HG03571 (cell line): ENCODE measurements around the gene EBF3.

Source experiments
- ATAC-seq: cut with Tn5 transposase; IDR thresholded peaks from one replicate; pipeline ENCODE4 v1.9.1; 2021; ENCODE audit not compliant: unreplicated experiment

EBF3 gene

GRCh38 chr10:129963641-129964501 lies at the start of gene EBF3:
Gene EBF3 (minus strand): TSS chr10:129964274. CDS start chr10:129963768, 506 bp downstream.
- no peak for ATAC-seq

DNA sequence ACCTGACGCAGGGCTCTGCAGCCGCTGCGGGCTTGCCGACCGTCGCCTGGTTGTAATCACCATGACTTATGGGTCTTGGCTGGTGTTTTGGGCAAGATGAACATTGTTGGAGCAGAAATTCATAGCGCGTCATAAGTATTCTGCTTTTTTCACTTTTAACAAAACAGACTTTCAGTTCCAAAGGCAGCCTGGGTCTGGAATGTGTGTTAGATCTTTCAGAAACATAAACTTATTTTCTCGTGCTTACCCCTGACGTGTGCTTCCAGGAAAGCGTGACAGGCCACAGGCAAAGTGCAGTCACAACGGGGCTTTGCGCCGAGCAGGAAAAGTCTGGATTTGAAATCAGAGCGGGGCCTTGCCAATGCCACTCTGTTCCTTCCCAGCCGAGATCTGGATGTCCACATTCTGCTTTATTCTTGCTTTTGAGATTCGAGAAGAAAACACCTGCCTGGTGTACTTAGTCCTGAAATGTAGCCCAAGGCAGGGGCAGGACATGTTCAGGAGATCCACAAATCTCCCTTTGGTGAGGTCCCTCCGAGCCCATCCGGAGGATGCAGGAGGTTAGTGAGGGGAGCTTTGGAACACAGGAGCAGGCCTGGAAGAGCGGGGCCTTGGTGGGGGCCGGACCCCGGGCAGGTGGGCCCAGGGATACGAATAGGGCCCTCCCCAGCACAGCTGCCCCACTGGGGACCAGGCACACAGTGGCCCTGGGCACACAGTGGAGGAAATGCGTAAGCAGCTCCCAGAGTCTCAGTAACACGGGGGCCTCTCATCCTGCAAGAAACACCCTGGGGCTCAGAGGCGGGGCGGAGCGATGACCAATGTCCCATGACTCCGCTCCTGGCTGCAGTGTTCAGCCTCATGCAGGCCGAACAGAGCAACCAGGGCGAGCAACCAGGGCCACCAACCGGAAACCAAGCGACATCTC lies 49.5 kb upstream of the EBF3 start:
- ATAC-seq = no peak

DNA sequence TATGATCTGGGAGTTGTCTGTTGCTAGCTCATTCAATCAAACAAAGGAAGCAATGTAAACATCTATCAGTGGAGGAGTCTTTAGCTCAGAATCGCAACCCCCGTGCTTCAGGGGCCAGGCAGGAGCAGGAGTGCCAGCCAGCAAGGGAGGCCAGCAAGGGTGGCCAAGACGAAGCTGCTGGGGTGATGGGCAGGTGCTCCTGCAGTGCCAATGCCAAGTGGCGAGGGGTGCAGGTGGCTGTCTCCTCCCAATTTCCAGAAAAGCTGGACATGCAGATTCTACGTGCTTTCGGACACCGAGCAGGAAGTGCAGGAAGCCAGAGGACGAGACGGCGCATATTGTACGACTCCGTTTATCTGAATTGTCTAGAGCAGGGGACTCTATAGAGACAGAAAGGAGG lies 48.1 kb upstream of the EBF3 start:
- no peak for ATAC-seq

DNA sequence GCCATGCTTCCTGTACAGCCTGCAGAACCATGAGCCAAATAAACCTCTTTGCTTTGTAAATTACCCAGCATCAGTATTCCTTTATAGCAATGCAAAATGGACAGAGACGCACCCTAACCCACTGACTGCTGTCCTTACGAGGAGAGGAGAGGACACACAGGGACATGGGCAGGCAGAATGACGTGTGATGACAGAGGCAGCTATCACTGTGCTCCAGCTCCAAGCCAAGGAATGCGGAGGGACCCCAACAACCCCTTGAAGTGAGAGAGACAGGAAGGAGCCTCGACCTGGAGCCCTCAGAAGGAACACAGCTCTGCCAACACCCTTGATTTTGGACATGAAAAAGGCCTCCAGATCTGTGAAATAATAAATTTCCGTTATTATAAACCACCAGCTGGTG lies 46.6 kb upstream of the EBF3 start:
- ATAC-seq = no peak

- no peak for ATAC-seq
These were observed 45.2 kb upstream of the EBF3 start for GRCh38 chr10:130009228-130009627.

DNA sequence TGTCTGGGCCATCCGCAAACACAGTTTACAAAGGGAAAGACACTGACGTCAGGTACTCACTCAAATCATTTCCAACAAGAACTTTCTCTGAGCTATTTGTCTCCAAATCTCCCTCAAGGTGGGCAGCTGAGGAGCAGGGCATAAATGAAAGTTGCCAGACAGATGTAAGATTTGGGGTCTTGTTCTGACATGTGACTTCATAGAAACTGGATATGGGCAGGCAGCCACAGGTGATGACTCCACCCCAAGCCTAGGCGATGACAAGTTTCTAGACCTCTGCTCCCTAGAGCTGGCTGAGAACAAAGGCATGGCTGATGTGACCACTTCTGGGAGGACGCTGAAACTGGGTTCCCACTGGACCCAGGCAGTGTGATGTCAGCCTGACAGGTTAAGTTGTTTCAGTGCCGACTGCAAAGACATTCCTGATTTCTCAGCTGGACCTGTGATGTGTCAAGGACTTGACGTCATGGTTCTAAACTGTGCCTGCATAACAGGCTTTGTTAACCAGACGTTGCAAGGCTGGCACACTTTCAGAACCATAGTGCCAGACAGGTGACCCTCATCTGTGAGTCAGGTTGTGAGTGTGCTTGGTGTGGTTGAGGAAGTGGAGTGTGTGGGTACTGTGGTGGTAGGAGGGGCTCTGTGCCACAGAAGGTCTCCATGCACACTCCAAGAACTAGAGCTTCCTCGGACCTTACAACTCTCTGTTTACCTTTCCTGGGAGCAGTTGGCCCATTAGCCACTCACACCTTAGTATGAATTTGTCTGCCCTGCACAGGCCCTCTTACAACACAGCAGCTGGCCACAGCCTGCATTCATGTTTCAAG lies 39.9 kb upstream of the EBF3 start:
- ATAC-seq = no peak

DNA sequence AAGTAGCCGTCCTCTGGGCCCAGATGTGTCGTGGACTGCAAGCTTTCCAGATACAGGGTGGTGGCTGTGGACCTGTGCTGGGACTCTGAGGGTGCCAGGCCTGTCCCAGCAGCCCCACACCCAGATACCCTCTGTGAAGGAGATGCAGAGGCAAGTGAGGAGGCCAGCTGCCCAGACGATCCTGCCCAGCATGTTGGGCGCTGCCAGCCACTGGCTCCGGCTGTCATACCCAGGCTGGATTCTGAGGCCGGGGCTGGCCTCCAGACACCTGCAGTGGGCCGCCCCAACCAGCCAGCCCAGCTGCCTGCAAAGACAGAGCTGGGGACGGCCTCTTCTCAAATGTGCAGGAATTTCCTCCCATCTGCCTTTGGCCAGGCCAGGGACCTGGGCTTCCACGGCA lies 39.1 kb upstream of the EBF3 start:
- no peak for ATAC-seq

DNA sequence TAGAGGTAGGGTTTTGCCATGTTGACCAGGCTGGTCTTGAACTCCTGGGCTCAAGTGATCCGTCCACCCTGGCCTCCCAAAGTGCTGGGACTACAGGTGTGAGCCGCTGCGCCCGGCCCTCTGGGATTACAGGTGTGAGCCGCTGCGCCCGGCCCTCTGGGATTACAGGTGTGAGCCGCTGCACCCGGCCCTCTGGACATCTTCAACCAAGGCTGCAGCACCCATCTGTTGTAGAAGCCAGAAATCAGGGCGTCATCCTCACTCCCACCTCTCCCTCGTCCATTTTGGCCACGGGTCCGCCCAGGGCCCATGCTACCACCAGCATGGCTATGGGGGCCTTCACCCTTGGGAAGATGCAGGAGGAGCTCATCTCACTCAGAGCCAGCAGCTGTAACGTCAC lies 38.5 kb upstream of the EBF3 start:
- no peak for ATAC-seq

DNA sequence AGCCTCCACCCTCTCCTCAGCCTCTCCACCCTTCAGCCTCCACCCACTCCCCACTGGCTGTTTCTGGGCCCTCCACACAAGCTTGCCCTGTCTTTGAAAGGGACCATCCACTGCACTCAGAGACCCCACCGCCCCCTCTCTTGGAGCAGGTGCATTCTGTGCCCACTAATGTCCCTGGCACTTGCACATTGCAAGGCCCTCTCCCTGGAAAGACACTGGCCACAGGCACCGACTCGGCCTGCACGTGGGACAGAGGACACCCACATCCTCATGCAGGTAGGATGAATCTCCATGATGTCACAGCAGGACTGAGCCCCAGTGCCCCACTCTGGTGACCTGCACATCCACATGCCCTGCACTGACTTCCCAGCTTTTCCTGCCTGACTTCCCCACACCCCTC lies 36.8 kb upstream of the EBF3 start:
- no peak for ATAC-seq

DNA sequence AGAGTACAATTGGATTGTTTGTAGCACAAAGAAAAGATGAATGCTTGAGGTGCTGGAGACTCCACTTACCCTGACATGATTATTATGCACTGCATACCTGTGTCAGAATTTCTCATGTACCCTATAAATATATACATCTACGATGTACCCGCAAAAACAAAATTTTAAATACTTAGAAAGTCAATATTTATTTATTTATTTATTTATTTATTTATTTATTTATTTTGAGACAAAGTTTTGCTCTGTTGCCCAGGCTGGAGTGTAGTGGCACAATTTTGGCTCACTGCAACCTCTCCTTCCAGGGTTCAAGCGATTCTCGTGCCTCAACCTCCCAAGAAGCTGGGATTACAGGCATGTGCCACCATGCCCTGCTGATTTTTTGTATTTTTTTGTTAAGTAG lies 35.1 kb upstream of the EBF3 start:
- ATAC-seq = no peak

DNA sequence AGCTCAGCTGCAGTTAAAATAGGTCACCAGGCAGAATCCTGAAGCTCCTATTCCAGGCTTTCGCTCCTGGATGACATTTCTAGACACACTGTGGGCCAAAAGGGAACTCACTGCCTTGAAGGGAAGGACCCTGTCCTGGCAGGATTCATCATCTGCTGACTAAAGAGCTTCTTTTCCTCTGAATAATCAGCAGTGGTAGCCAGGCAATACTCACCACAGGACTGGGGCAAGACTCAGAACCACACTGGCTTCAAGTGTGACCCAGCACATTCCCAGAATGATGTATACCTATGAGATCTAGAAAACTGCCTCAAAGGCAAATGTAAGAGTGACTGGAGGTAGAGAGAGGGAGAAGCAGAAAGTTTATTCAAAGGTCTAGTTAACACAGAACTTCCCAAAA lies 29.5 kb upstream of the EBF3 start:
- ATAC-seq = no peak

GRCh38 chr10:129992356-129992755 lies 28.3 kb upstream of the EBF3 start:
- ATAC-seq = no peak

DNA sequence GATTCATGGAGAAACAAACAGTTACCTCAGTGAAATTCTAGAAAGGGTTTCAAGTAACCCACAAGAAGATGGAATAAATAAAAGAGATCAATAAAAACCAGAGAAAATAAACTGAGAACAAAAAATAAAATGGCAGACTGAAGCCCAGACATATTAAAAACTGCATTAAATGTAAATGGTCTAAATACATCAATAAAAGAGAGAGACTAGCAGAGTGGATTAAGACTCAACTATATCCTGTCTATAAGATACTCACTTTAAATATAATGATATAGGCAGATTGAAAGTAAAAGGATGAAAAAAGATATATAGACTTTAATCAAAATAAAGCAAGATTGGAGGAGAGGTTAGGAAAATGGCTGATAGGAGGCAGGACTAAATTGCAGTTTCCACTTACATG lies 18.8 kb upstream of the EBF3 start:
- ATAC-seq = no peak

DNA sequence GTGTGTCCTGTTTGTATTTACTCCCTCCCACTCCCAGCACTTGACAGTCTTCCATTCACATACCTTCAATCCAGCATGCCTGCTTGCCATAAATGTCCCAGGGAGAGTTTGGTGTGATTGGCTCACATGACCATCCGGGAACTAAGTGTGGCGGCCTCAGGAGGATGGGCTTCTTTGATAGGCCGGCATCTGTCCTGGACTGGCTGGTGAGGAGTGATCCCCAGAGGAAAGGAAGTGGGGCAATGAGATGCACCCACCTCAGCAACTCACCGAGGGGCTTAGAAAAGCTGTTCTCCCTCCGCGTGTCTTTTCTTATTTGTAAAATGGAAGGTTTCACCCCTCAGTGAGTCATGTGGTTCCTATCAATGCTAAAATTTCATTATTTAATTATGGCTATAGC lies 14.9 kb upstream of the EBF3 start:
- ATAC-seq = no peak

GRCh38 chr10:129978322-129978721 lies 14.2 kb upstream of the EBF3 start:
- no peak for ATAC-seq

DNA sequence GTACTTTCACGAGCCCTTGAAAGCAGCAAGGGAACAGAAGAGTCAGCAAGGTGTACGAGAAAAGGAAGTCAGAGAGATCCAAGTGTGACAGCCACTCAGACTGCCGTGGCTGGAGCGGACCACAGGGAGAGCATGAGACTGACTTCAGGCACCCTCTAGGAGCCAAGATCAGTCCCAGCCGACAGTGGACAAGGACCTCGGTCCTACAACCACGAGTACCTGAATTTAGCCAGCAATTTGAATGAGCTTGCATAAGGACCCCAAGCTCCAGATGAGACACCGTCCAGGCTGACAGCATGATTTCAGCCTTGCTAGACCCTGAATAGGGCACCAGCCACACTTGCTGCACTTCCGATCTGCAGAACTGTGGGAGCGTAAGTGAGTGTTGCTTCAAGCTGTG lies 13.7 kb upstream of the EBF3 start:
- no peak for ATAC-seq

DNA sequence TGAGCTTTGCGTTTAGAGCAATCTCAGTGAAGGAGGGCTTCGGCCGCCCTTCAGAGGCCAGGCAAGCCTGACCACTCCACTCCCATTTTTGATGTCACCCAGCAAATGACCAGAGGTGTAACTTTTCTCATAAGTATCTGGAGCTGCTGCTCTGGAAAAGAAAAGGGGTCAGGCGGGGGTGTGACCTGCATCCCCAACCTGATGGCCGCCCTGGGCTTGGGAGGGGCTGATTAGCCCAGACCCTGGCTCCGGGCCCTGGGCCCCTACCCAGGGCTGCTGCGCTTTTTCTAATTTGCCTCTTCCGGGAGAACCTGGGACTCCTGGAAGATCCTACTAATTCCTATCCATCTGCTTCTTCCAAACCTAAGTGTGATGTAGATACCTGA lies 9.6 kb upstream of the EBF3 start:
- no peak for ATAC-seq

DNA sequence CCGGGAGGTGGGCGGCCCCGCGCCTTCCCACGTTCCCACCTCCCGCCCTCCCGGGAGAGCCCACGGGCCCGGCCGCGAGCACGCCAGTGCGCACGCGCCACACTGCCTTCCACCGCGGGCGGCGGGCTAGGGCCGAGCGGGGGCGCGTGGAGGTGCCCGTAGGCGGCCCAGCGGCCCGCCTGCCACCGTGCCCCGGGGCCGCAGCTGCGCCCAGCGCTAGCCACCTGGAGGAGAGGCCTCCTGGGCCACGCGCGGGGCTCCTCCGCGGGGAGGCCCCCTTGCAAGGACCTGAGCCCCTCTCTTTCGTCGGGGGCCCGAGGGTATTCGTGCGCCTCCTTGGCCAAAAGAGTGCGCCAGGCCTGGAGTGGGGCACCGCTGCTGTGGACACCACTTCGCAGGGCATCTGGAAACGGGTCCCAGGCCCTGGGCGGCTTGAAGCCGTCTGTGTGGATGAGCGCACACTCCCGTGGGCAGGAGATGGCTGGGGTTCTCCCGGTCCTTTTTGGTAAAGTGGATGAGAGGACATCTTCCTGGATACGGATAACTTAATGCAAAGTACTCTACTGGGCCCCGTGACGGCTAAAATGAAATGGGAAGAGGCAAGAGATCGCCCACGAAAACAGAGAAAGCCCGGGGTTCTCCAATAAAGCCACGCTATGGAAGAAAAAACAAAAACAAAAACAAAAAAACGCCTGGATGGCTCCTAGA lies 9.0 kb upstream of the EBF3 start:
- no peak for ATAC-seq

DNA sequence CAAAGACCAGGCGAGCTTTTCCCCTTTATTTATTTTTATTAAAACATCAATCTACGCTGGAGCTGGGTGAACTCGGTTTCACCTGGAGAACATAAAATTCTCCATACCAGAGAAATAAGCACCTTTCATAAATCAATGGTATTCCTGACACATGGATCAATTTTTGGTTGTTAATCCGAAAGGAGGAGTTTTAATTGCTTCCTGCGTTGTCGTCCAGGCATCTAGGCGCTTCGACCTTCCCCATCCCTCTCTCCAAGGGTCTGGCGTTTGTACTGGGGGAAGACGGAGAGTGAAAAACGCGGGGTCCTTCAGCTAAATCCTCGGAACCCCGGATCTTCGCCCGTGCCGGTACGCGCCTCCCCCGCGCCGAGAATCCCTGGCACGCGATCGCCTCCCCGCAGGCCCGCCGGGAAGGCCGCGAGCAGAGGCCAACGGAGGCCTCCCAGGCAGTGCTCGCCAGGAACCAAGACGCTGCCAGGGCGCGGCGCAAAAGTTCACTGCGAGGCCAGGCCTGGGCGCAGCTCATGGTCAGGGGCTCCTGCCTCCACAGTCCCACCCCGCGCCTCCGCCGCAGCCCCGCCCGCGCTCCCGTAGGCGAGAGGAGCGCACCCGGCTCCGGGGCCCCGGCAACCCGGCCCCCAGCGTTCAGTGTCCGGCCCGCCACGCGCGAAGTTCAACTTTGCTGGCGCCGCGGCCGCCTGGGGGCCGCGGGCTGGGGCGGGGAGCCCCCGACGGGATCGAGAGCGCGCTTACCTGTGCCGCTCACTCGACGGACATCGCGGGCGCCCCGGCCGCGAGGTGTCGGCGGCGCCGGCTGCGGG lies 8.3 kb upstream of the EBF3 start:
- no peak for ATAC-seq
